ENCODE data around the gene DTWD1. TPM values are rescaled to one million over a fixed set of nuclear protein-coding genes. Genes with fewer than 3 reads are reported as not detected.

Gene DTWD1
- total and polyA plus RNA-seq, 2 of the 4 experiments (the other 2 are of a cell fraction): 19.9 to 20.1 TPM

- H3K36me3 ChIP-seq (ENCODE audit: control insufficient read depth, insufficient read depth, low read length): no peaks in the 10 kb centered on the region
- TF ChIP-seq MXI1 (IDR thresholded peaks at IDR 0.05; ENCODE audit: borderline replicate concordance, low read depth, low read length) (no peak), MAZ (IDR thresholded peaks at IDR 0.05; ENCODE audit: borderline replicate concordance, low read depth, low read length) (no peak), CHD1 (IDR thresholded peaks at IDR 0.05; ENCODE audit: low read depth, low read length) (no peak), USF2 (IDR thresholded peaks at IDR 0.05; ENCODE audit: low read depth, low read length) (no peak), POLR2A (IDR thresholded peaks at IDR 0.05; ENCODE audit: low read depth, low read length) (no peak), RCOR1 (IDR thresholded peaks at IDR 0.05; ENCODE audit: insufficient replicate concordance, low read length) (no peak), BHLHE40 (IDR thresholded peaks at IDR 0.05; ENCODE audit: low read depth, low read length) (no peak), NFE2L2 (IDR thresholded peaks at IDR 0.05; ENCODE audit: low read depth, low read length) (no peak), RFX5 (IDR thresholded peaks at IDR 0.05; ENCODE audit: low read depth, low read length) (no peak), SMC3 (IDR thresholded peaks at IDR 0.05; ENCODE audit: low read depth, low read length) (no peak), RAD21 (IDR thresholded peaks at IDR 0.05; ENCODE audit: low read length) (no peak), CTCF (conservative IDR thresholded peaks at IDR 0.05; ENCODE audit: low read depth, low read length) (no peak), MAFK (IDR thresholded peaks at IDR 0.05; ENCODE audit: low read depth, low read length) (no peak), FOS (IDR thresholded peaks at IDR 0.05; ENCODE audit: low read depth, low read length) (no peak), ELK1 (IDR thresholded peaks at IDR 0.05; ENCODE audit: borderline replicate concordance, low read depth, low read length) (no peak)
- no CpG with 5 or more reads among the region's 2 CpGs for WGBS, 2 experiments (ENCODE audit: extremely low coverage in 2 of 2, insufficient read length in 1 of 2)
- H3K56ac ChIP-seq (ENCODE audit: extremely low read depth, insufficient read depth, low read length): no peak overlapping the region
- H2AK5ac ChIP-seq (ENCODE audit: low read depth, low read length): no peak overlapping the region
- no peaks in the 10 kb centered on the region for H3K27me3 ChIP-seq (ENCODE audit: control insufficient read depth, insufficient read depth, low read length)
- H3K4me1 ChIP-seq (ENCODE audit: control insufficient read depth, insufficient read depth, low read length): no peaks in the 10 kb centered on the region; the same call in 1 of the 2 replicates
- H2BK20ac ChIP-seq (ENCODE audit: low read depth, low read length): no peak overlapping the region
- ATAC-seq (ENCODE audit: low read depth): no peak
- no TSS peak for BruUV-seq (replicated peaks)
- no peak overlapping the region for H4K8ac ChIP-seq (ENCODE audit: low read depth in 2 of 2, low read length in 2 of 2)
- POLR2A ChIA-PET (ENCODE audit: unreplicated experiment): no interaction called here
- H3K23ac ChIP-seq (ENCODE audit: low read depth, low read length): no peak overlapping the region
- H2AFZ ChIP-seq (replicated peaks; ENCODE audit: low read length, poor library complexity): no peak overlapping the region
- no peak overlapping the region for H2AK9ac ChIP-seq (replicated peaks; ENCODE audit: low read depth, low read length, poor library complexity)
- no peak overlapping the region for H3K14ac ChIP-seq (replicated peaks; ENCODE audit: low read depth, low read length)
- H4K91ac ChIP-seq (ENCODE audit: insufficient read depth, low read depth, low read length): no peak overlapping the region
- H3K4ac ChIP-seq (ENCODE audit: low read depth, low read length): no peak overlapping the region
- H3K9me3 ChIP-seq (ENCODE audit: control insufficient read depth, insufficient read depth, low read length): peaks cover 10% of the 10 kb centered on the region
- H2BK120ac ChIP-seq (ENCODE audit: low read depth, low read length): no peak overlapping the region
- H4K20me1 ChIP-seq (ENCODE audit: insufficient read depth, low read length): no peaks in the 10 kb centered on the region
- H3K9me1 ChIP-seq (ENCODE audit: insufficient read depth, low read length): no peaks in the 10 kb centered on the region
- H4K5ac ChIP-seq (ENCODE audit: low read depth, low read length): no peak overlapping the region
- in situ Hi-C loops (cut with MboI; ENCODE audit: low sequenced_read_pairs): loop anchor here (25.0 kb wide), 1 partner anchor 368 kb away; no protein-coding TSS in a partner anchor
- dilution Hi-C loops (cut with HindIII; ENCODE audit: low sequenced_read_pairs, unreplicated experiment): no loop called here
- intact Hi-C loops (cut with micrococcal nuclease): no loop called here
- CTCF ChIA-PET: interaction anchor here (0.6 kb wide), 1 partner anchor 1293 kb away, joined by 3 read pairs; no protein-coding TSS in a partner anchor
- H3K4me2 ChIP-seq (ENCODE audit: low read depth, low read length): no peak overlapping the region
- no peak overlapping the region for H3K27ac ChIP-seq (ENCODE audit: insufficient read depth, low read length)
- no peak for DNase-seq
- H3K4me3 ChIP-seq (ENCODE audit: insufficient read depth, low read depth, low read length): no peak overlapping the region
- no peak overlapping the region for H3K9ac ChIP-seq (ENCODE audit: low read depth, low read length)
- no peak overlapping the region for H2BK15ac ChIP-seq (ENCODE audit: low read depth, low read length)
- no peaks in the 10 kb centered on the region for H3K79me1 ChIP-seq (ENCODE audit: low read depth in 1 of 2, low read length in 2 of 2)
- H2BK5ac ChIP-seq (ENCODE audit: low read depth, low read length, poor library complexity, severe bottlenecking): no peak overlapping the region
- H3K18ac ChIP-seq (ENCODE audit: low read depth, low read length): no peak overlapping the region
These were observed 15.3 kb upstream of the DTWD1 start for GRCh38 chr15:49605588-49605987.
